IMR-90 (cell line): ENCODE data around the gene KHK. TPM values are rescaled to one million over a fixed set of nuclear protein-coding genes. Genes with fewer than 3 reads are reported as not detected.
"Not testable (repeated sequence)": the region's sequence is repeated elsewhere in the genome, so short reads cannot be mapped to it uniquely, and the experiment has no call there.

ENCODE experiments used
- ATAC-seq: fragments of 200-7000 bp; cut with Tn5 transposase; 2 replicates; pipeline ENCODE4 v1.9.1; 2020; ENCODE audit warnings: low read depth, mild to moderate bottlenecking, moderate library complexity
- BruUV-seq: library from RNA; stranded (reverse); fragments of 400-500 nt; replicated peaks from 2 replicates; lab custom pipeline; 2021; lab: Mats Ljungman, UMichigan
- CTCF ChIA-PET: fragments of 300-600 bp; formaldehyde crosslinking; extraction: SDS; loops from one replicate; lab custom pipeline; 2021; ENCODE audit warnings: antibody characterized with exemption; lab: Yijun Ruan, JAX
- POLR2A ChIA-PET: fragments of 300-600 bp; sonication (Branson Sonifier 250); formaldehyde crosslinking; loops from one replicate; lab custom pipeline; 2022; ENCODE audit warnings: antibody characterized with exemption; ENCODE audit not compliant: unreplicated experiment; lab: Charles Lee
- DNase-seq: peaks from one replicate; pipeline ENCODE4 v3.0.0; 2013
- H2AFZ ChIP-seq: replicated peaks from 2 replicates; pipeline ENCODE3; 2013; ENCODE audit warnings: low read length, mild to moderate bottlenecking; ENCODE audit not compliant: poor library complexity
- H2AK5ac ChIP-seq: 2 replicates; pipeline ENCODE4 v1.6.1; 2013; ENCODE audit warnings: low read depth, low read length, inconsistent platforms
- H2AK9ac ChIP-seq: replicated peaks from 2 replicates; pipeline ENCODE3; 2013; ENCODE audit warnings: mild to moderate bottlenecking, low read depth, low read length, moderate library complexity; ENCODE audit not compliant: poor library complexity
- H2BK120ac ChIP-seq: 2 replicates; pipeline ENCODE4 v1.6.1; 2013; ENCODE audit warnings: low read depth, low read length, inconsistent platforms
- H2BK15ac ChIP-seq: 3 replicates; pipeline ENCODE4 v1.6.1; 2013; ENCODE audit warnings: low read depth, low read length, inconsistent platforms
- H2BK20ac ChIP-seq: 2 replicates; pipeline ENCODE4 v1.6.1; 2013; ENCODE audit warnings: low read depth, mild to moderate bottlenecking, inconsistent platforms, low read length, moderate library complexity
- H2BK5ac ChIP-seq: 2 replicates; pipeline ENCODE4 v1.6.1; 2013; ENCODE audit warnings: mild to moderate bottlenecking, low read depth, low read length, inconsistent platforms; ENCODE audit not compliant: poor library complexity, severe bottlenecking
- H3K14ac ChIP-seq: replicated peaks from 2 replicates; pipeline ENCODE4 v1.6.1; 2013; ENCODE audit warnings: low read depth, low read length, inconsistent platforms
- H3K18ac ChIP-seq: 2 replicates; pipeline ENCODE4 v1.6.1; 2013; ENCODE audit warnings: low read depth, low read length, control low read depth
- H3K23ac ChIP-seq: 2 replicates; pipeline ENCODE4 v1.6.1; 2013; ENCODE audit warnings: low read depth, low read length, inconsistent platforms
- H3K27ac ChIP-seq: 2 replicates; pipeline ENCODE4 v1.5.1; 2013; ENCODE audit warnings: mild to moderate bottlenecking, control low read depth, low read length; ENCODE audit not compliant: insufficient read depth
- H3K27me3 ChIP-seq: 2 replicates; pipeline ENCODE4 v1.6.1; 2013; ENCODE audit warnings: low read length; ENCODE audit not compliant: control insufficient read depth, insufficient read depth
- H3K36me3 ChIP-seq: 2 replicates; pipeline ENCODE4 v1.6.1; 2013; ENCODE audit warnings: low read length, mixed read lengths; ENCODE audit not compliant: control insufficient read depth, insufficient read depth
- H3K4ac ChIP-seq: 2 replicates; pipeline ENCODE4 v1.6.1; 2013; ENCODE audit warnings: low read depth, low read length, inconsistent platforms
- H3K4me1 ChIP-seq: 2 replicates; pipeline ENCODE4 v1.6.1; 2013; ENCODE audit warnings: low read length, mixed read lengths; ENCODE audit not compliant: control insufficient read depth, insufficient read depth
- H3K4me2 ChIP-seq: 2 replicates; pipeline ENCODE4 v1.6.1; 2013; ENCODE audit warnings: low read depth, mild to moderate bottlenecking, control low read depth, low read length, moderate library complexity
- H3K4me3 ChIP-seq: 2 replicates; pipeline ENCODE4 v1.5.1; 2013; ENCODE audit warnings: low read depth, mild to moderate bottlenecking, control low read depth, low read length, moderate library complexity; ENCODE audit not compliant: insufficient read depth
- H3K56ac ChIP-seq: 2 replicates; pipeline ENCODE4 v1.6.1; 2013; ENCODE audit warnings: low read length, inconsistent platforms; ENCODE audit not compliant: insufficient read depth; ENCODE audit errors: extremely low read depth
- H3K79me1 ChIP-seq, 2 experiments: 2 replicates each; pipeline ENCODE4 v1.6.1; 2013; ENCODE audit warnings: low read length in 2 of 2, inconsistent platforms in 1 of 2, low read depth in 1 of 2
- H3K9ac ChIP-seq: 2 replicates; pipeline ENCODE4 v1.6.1; 2013; ENCODE audit warnings: low read depth, low read length, control low read depth
- H3K9me1 ChIP-seq: 2 replicates; pipeline ENCODE4 v1.6.1; 2013; ENCODE audit warnings: low read length, inconsistent platforms; ENCODE audit not compliant: insufficient read depth
- H3K9me3 ChIP-seq: 2 replicates; pipeline ENCODE4 v1.6.1; 2013; ENCODE audit warnings: low read length; ENCODE audit not compliant: control insufficient read depth, insufficient read depth
- H4K20me1 ChIP-seq: 2 replicates; pipeline ENCODE4 v1.6.1; 2013; ENCODE audit warnings: low read length, inconsistent platforms; ENCODE audit not compliant: insufficient read depth
- H4K5ac ChIP-seq: 2 replicates; pipeline ENCODE4 v1.6.1; 2013; ENCODE audit warnings: mild to moderate bottlenecking, low read depth, low read length, control low read depth
- H4K8ac ChIP-seq, 2 experiments: 2 replicates each; pipeline ENCODE4 v1.6.1; 2013; ENCODE audit warnings: low read depth in 2 of 2, low read length in 2 of 2, control low read depth in 1 of 2, inconsistent platforms in 1 of 2
- H4K91ac ChIP-seq: 2 replicates; pipeline ENCODE4 v1.6.1; 2013; ENCODE audit warnings: low read depth, low read length, inconsistent platforms; ENCODE audit not compliant: insufficient read depth
- WGBS, 2 experiments: methylation state at CpG; one replicate each; pipeline versions ENCODE4 v1.1.5 to v1.1.7; 2013; ENCODE audit warnings: missing lambda C conversion rate in 2 of 2; ENCODE audit not compliant: insufficient read length in 1 of 2; ENCODE audit errors: extremely low coverage in 2 of 2; 5-methylcytosine and 5-hydroxymethylcytosine counted together
- dilution Hi-C: fragments of 300-500 bp; cut with HindIII; formaldehyde crosslinking; loops from one replicate; pipeline ENCODE4 v1.14.3; 2018; ENCODE audit warnings: low sequenced_read_pairs; ENCODE audit not compliant: unreplicated experiment
- in situ Hi-C: fragments of 300-500 bp; cut with MboI; formaldehyde crosslinking; loops from 3 replicates; pipeline ENCODE4 v1.14.3; 2019; ENCODE audit warnings: low sequenced_read_pairs, inconsistent platforms, mixed read lengths
- intact Hi-C: fragments of 100-400 bp; cut with micrococcal nuclease; formaldehyde crosslinking; loops from 2 replicates; pipeline ENCODE4 v1.10.0; 2022
- polyA plus RNA-seq, 3 experiments: library from polyadenylated mRNA; depleted of rRNA; stranded (reverse); fragments of >200 nt; gene quantifications; 2 replicates each; pipeline ENCODE4 v1.2.3, GENCODE V29; 2012; ENCODE audit warnings: low replicate concordance in 1 of 3
- total RNA-seq: library from RNA; depleted of rRNA; stranded (reverse); fragments of >200 nt; gene quantifications from 2 replicates; pipeline ENCODE4 v1.2.3, GENCODE V29; 2012

Gene KHK
- total and polyA plus RNA-seq, 2 of the 4 experiments (the other 2 are of a cell fraction) = 0.72 to 0.82 TPM

DNA sequence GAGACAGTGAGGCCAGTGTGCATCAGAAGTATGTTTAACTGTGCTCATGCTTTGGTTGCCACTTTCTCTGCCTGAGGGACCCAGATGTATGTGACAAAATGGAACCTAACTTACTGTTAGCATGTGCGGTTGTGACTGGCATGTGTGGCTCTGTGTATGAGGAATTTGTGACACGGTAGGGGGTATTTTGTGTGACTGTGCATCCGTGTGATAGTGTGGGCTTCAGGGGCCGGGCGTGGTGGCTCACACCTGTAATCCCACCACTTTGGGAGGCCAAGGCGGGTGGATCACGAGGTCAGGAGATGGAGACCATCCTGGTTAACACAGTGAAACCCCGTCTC, 32.7 kb downstream of the KHK start:
- H3K14ac ChIP-seq, H3K56ac ChIP-seq, ATAC-seq, in situ Hi-C loops, H2AK5ac ChIP-seq, H3K4ac ChIP-seq, H3K27ac ChIP-seq, H3K36me3 ChIP-seq, CTCF ChIA-PET, BruUV-seq, POLR2A ChIA-PET, H3K9me1 ChIP-seq, H3K18ac ChIP-seq, H2BK20ac ChIP-seq, H4K91ac ChIP-seq, H4K8ac ChIP-seq, dilution Hi-C loops, H2BK120ac ChIP-seq, H3K9ac ChIP-seq, H4K20me1 ChIP-seq, H3K4me1 ChIP-seq, DNase-seq, H4K5ac ChIP-seq, intact Hi-C loops, H3K9me3 ChIP-seq, H2BK5ac ChIP-seq, H2BK15ac ChIP-seq, H3K79me1 ChIP-seq: not testable (repeated sequence)
- Histone ChIP-seq H3K27me3 (peaks cover 71% of the 10 kb centered on the region), H3K4me3 (peak overlapping the region; percentile 42), H3K23ac (peak overlapping the region; percentile 64; the same call in 1 of the 2 replicates), H2AK9ac (peak overlapping the region; percentile 72), H3K4me2 (peak overlapping the region; percentile 99), H2AFZ (peak overlapping the region; percentile 85)
- no CpG with 5 or more reads among the region's 8 CpGs for WGBS, 2 experiments
